ENCODE measurements around the gene TEAD1. TPM values are rescaled to one million over a fixed set of nuclear protein-coding genes. Genes with fewer than 3 reads are reported as not detected.

Gene TEAD1
- 79.2 and 110 TPM in 2 replicates for polyA plus RNA-seq (2011; rRNA removed)
- polyA minus RNA-seq (2011; rRNA and poly(A)+ RNA removed), result 112 and 136 TPM in 2 replicates

DNA sequence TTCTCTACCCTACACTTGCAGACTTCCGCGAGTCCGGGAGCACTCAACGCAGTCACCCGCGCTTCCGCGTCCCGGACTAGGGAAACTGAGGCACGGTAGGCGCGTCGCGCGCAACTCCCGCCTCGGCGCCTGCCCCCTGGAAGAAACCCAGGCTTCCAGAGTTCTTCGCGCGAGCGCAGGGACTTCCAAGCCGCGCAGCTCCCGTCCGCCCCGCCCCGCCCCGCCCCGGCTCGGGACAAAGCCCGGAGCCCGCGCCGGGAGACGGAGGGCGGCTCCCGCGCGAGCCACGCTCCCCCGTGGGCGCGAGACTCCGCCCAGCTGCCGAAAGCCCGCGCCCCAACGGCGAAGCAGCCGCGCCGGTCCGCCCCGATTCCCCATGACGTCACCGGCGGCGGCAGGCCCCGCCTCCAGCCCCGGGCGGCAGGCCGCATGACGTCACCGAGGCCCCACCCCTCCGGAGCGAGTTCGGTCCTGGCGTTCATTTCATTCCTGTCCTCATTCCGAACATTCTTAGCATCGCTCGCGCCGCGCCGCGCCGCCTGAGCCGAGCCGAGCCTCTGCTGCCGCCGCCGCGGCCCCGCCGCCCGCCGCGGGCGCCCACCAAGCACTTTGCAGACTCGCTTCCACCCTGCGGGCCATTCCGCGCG lies at the start of gene TEAD1:
TSS of gene TEAD1 (plus strand) at position 498 of the 647 bp plus-strand sequence.
- Histone ChIP-seq H3K36me3 (ENCODE audit: control insufficient read depth, insufficient read depth, low read length) (no peaks in the 10 kb centered on the region), H3K4me3 (ENCODE audit: low read depth, low read length) (peak within 1 kb of the TSS; percentile 61), H3K27me3 (ENCODE audit: control insufficient read depth, insufficient read depth, low read length) (no peaks in the 10 kb centered on the region)
- ChIA-PET POLR2A (no interaction called here), CTCF (interaction anchor here (0.6 to 1.2 kb wide), 2 partner anchors 68 to 223 kb away, joined by 3 read pairs; no protein-coding TSS in a partner anchor)
- TF ChIP-seq, protein P1, sequence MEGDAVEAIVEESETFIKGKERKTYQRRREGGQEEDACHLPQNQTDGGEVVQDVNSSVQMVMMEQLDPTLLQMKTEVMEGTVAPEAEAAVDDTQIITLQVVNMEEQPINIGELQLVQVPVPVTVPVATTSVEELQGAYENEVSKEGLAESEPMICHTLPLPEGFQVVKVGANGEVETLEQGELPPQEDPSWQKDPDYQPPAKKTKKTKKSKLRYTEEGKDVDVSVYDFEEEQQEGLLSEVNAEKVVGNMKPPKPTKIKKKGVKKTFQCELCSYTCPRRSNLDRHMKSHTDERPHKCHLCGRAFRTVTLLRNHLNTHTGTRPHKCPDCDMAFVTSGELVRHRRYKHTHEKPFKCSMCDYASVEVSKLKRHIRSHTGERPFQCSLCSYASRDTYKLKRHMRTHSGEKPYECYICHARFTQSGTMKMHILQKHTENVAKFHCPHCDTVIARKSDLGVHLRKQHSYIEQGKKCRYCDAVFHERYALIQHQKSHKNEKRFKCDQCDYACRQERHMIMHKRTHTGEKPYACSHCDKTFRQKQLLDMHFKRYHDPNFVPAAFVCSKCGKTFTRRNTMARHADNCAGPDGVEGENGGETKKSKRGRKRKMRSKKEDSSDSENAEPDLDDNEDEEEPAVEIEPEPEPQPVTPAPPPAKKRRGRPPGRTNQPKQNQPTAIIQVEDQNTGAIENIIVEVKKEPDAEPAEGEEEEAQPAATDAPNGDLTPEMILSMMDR (IDR thresholded peaks at IDR 0.05; ENCODE audit: insufficient read depth, low read depth, low read length), result no peak
- DNase-seq (ENCODE audit: low read depth), result peak; percentile 59

DNA sequence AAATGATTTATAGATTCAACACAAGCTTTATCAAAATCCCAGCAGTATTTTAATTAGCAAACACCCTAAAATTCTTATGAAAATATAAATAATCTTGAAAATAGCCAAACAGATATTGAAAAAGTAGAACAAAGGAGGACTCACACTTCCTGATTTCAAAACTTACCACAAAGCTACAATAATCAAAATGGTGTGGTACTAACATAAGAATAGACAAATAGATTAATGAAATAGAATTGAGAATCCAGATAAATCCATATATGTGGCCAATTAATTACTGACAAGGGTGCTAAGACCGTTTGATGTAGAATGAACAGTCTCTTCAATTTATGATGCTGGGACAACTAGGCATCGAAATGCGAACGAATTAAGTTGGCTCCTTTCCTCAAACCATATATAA lies 49.6 kb upstream of the TEAD1 start:
- Histone ChIP-seq H3K36me3 (ENCODE audit: control insufficient read depth, insufficient read depth, low read length) (no peaks in the 10 kb centered on the region), H3K4me3 (ENCODE audit: low read depth, low read length) (no peak overlapping the region), H3K27me3 (ENCODE audit: control insufficient read depth, insufficient read depth, low read length) (no peaks in the 10 kb centered on the region)
- ChIA-PET CTCF (interaction anchor here (0.9 kb wide), 1 partner anchor 10 kb away, joined by 3 read pairs; no protein-coding TSS in a partner anchor), POLR2A (no interaction called here)
- TF ChIP-seq, protein P1 (IDR thresholded peaks at IDR 0.05; ENCODE audit: insufficient read depth, low read depth, low read length), result no peak
- DNase-seq (ENCODE audit: low read depth), result no peak

DNA sequence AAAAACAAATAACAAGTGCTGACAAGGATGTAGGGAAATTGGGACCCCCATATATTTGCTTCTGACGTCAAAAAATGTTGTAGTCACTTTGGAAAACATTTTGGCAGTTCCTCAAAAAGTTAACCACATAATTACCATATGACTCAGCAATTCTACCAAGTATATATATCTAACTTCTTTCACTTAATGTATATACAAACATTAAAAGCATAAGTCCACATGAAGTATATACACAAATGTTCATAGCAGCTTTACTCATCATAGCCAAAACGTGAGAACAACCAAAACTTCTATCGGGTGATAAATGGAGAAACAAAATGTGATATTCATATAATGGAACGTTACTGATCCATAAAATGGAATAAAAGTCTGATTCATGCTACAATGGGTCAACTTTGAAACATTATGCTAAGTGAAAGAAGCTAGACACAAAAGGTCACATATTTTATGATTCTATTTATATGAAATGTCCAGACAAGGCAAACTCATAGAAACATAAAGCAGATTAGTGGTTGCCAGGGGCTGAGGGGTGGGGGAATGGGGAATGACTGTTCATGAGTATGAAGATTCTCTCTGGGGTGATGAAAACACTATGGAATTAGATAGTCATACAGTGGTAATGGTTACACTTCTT lies 48.7 kb upstream of the TEAD1 start:
- H3K27me3 ChIP-seq (ENCODE audit: control insufficient read depth, insufficient read depth, low read length), result no peaks in the 10 kb centered on the region
- POLR2A ChIA-PET, result no interaction called here
- no peak overlapping the region for H3K4me3 ChIP-seq (ENCODE audit: low read depth, low read length)
- CTCF ChIA-PET, result interaction anchor here (0.9 kb wide), 1 partner anchor 9 kb away, joined by 3 read pairs; no protein-coding TSS in a partner anchor
- TF ChIP-seq, protein P1 (IDR thresholded peaks at IDR 0.05; ENCODE audit: insufficient read depth, low read depth, low read length), result no peak
- peak; percentile 46 for DNase-seq (ENCODE audit: low read depth)
- no peaks in the 10 kb centered on the region for H3K36me3 ChIP-seq (ENCODE audit: control insufficient read depth, insufficient read depth, low read length)

DNA sequence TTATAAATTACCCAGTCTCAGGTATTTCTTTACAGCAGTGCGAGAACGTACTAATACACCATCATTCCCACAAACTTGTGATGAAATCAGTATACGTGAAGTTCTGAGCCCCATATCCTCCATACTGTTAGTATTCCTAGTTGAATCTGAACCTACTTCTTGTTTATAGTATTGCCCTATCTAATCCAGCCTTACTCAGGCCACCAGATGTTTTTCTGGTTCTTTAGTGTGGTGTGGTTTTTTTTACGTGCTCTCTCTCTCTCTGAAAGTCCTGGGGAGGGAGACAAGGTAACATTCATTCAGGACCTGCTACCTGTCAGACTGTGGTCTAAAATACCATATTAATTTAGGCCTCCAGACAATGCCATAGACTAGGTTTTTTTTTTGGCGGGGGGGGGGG lies 47.6 kb upstream of the TEAD1 start:
- TF ChIP-seq, protein P1 (IDR thresholded peaks at IDR 0.05; ENCODE audit: insufficient read depth, low read depth, low read length), result no peak
- no peak overlapping the region for H3K4me3 ChIP-seq (ENCODE audit: low read depth, low read length)
- no peaks in the 10 kb centered on the region for H3K27me3 ChIP-seq (ENCODE audit: control insufficient read depth, insufficient read depth, low read length)
- ChIA-PET CTCF (no interaction called here), POLR2A (no interaction called here)
- no peak for DNase-seq (ENCODE audit: low read depth)
- H3K36me3 ChIP-seq (ENCODE audit: control insufficient read depth, insufficient read depth, low read length), result no peaks in the 10 kb centered on the region

DNA sequence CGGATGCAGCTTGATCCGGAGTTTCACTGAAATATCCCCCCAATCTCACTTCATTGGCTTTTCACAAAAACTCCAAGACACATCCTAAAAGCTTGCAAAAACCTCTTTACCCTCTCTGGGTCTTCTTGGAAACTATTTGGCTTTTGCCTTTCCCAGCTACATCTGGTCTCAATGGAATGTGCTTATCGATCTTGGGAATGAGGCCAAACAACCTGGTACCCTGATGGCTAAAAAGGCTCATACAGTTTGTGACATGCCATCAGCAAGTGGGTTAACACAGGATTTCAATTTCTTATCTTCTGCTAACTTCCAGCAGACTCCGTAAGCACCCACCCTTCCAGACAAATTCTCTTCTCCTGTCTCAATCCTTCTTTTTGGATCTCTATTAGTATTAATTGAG lies 45.9 kb upstream of the TEAD1 start:
- no peak overlapping the region for H3K4me3 ChIP-seq (ENCODE audit: low read depth, low read length)
- ChIA-PET CTCF (interaction anchor here (0.9 to 1.4 kb wide), 4 partner anchors 9 to 68 kb away, joined by 3 read pairs; no protein-coding TSS in a partner anchor), POLR2A (no interaction called here)
- no peaks in the 10 kb centered on the region for H3K36me3 ChIP-seq (ENCODE audit: control insufficient read depth, insufficient read depth, low read length)
- TF ChIP-seq, protein P1 (IDR thresholded peaks at IDR 0.05; ENCODE audit: insufficient read depth, low read depth, low read length), result no peak
- peaks cover 1% of the 10 kb centered on the region; the same call in 1 of the 2 replicates for H3K27me3 ChIP-seq (ENCODE audit: control insufficient read depth, insufficient read depth, low read length)
- DNase-seq (ENCODE audit: low read depth), result no peak

Measured in BJ (cell line).